AG04450 (cell line): ENCODE measurements around the gene APP. TPM values are rescaled to one million over a fixed set of nuclear protein-coding genes. Genes with fewer than 3 reads are reported as not detected.

Experiments used
- polyA plus RNA-seq: library from polyadenylated mRNA; depleted of rRNA; stranded (reverse); fragments of >200 nt; gene quantifications from 2 replicates; pipeline ENCODE4 v1.2.3, GENCODE V29; 2011
- small RNA-seq: library from RNA; depleted of rRNA; stranded (forward); fragments of <200 nt; gene quantifications from one replicate; pipeline ENCODE3, GENCODE V24; 2012; ENCODE audit warnings: low read depth; ENCODE audit not compliant: insufficient read length

APP gene
- polyA plus RNA-seq, 1 experiment = 870 TPM

Small RNA genes within 50 kb of the gene (small RNA-seq; reads per million reads assigned to genes)
- gene RNU6-123P = not detected
- gene RNU6-926P = not detected
